GM12878 (cell line): ENCODE results near the gene RPS2. TPM values are rescaled to one million over a fixed set of nuclear protein-coding genes. Genes with fewer than 3 reads are reported as not detected.
"Not testable (repeated sequence)": the region's sequence is repeated elsewhere in the genome, so short reads cannot be mapped to it uniquely, and the experiment has no call there.

Experiments
- ATAC-seq: fragments of 200-7000 bp; cut with Tn5 transposase; 3 replicates; pipeline ENCODE4 v1.9.1; 2020; ENCODE audit warnings: mild to moderate bottlenecking, moderate library complexity
- BruUV-seq: library from RNA; stranded (reverse); fragments of 400-500 nt; replicated peaks from 2 replicates; lab custom pipeline; 2021; lab: Mats Ljungman, UMichigan
- CTCF ChIA-PET: fragments of 300-600 bp; sonication (Branson Sonifier 250); formaldehyde crosslinking; extraction: SDS; loops from one replicate; lab custom pipeline; 2021; ENCODE audit warnings: inconsistent platforms; lab: Yijun Ruan, JAX
- POLR2A ChIA-PET: fragments of 350-600 bp; formaldehyde crosslinking; extraction: SDS; loops from one replicate; lab custom pipeline; 2021; ENCODE audit warnings: inconsistent platforms; lab: Charles Lee
- RAD21 ChIA-PET: fragments of 300-600 bp; sonication (Branson Sonifier 250); formaldehyde crosslinking; loops from one replicate; lab custom pipeline; 2023; ENCODE audit warnings: antibody characterized with exemption; ENCODE audit not compliant: unreplicated experiment; lab: Charles Lee
- SMC1A ChIA-PET: fragments of 300-600 bp; sonication (Branson Sonifier 250); formaldehyde crosslinking; loops from one replicate; lab custom pipeline; 2023; ENCODE audit not compliant: unreplicated experiment, uncharacterized antibody; lab: Charles Lee
- DNase-seq: peaks from one replicate; pipeline ENCODE4 v3.0.0-alpha.2; 2011; ENCODE audit warnings: low read depth, low spot score
- FAIRE-seq: peaks from 3 replicates; lab custom pipeline; 2011; peaks lifted over from hg19 to GRCh38; lab: Jason Lieb, UNC
- H2AFZ ChIP-seq: 2 replicates; pipeline ENCODE4 v1.6.0; 2011; ENCODE audit warnings: low read depth, low read length, control low read depth; ENCODE audit not compliant: control insufficient read depth
- H3K27ac ChIP-seq: 2 replicates; pipeline ENCODE4 v1.5.1; 2011; ENCODE audit warnings: control low read depth; ENCODE audit not compliant: control insufficient read depth, insufficient read depth
- H3K27me3 ChIP-seq, 2 experiments: replicated peaks in 1 of 2; 2 replicates each; pipeline versions ENCODE4 v1.6.0 to v1.6.1; 2011; ENCODE audit warnings: low read length in 1 of 2; ENCODE audit not compliant: control insufficient read depth in 2 of 2, insufficient read depth in 2 of 2
- H3K36me3 ChIP-seq, 2 experiments: 2 replicates each; pipeline ENCODE4 v1.5.1; 2011; ENCODE audit warnings: low read length in 1 of 2; ENCODE audit not compliant: control insufficient read depth in 2 of 2, insufficient read depth in 2 of 2
- H3K4me1 ChIP-seq: 2 replicates; pipeline ENCODE4 v1.6.1; 2011; ENCODE audit warnings: mild to moderate bottlenecking, low read length, moderate library complexity, mixed read lengths; ENCODE audit not compliant: control insufficient read depth, insufficient read depth
- H3K4me2 ChIP-seq: 2 replicates; pipeline ENCODE4 v1.6.0; 2011; ENCODE audit warnings: control low read depth; ENCODE audit not compliant: control insufficient read depth, insufficient read depth
- H3K4me3 ChIP-seq: fragments of 200-600 bp; sonication (generic); 2 replicates; pipeline ENCODE4 v1.5.1; 2016
- H3K79me2 ChIP-seq: 2 replicates; pipeline ENCODE4 v1.6.0; 2011; ENCODE audit warnings: low read length; ENCODE audit not compliant: control insufficient read depth, insufficient read depth
- H3K9ac ChIP-seq: 2 replicates; pipeline ENCODE4 v1.8.0; 2011; ENCODE audit warnings: low read length, control low read depth, mixed read lengths; ENCODE audit not compliant: control insufficient read depth, insufficient read depth
- H3K9me3 ChIP-seq: replicated peaks from 3 replicates; pipeline ENCODE4 v1.5.1; 2011; ENCODE audit warnings: mild to moderate bottlenecking, low read length; ENCODE audit not compliant: control insufficient read depth, insufficient read depth
- H4K20me1 ChIP-seq: 2 replicates; pipeline ENCODE4 v1.6.0; 2011; ENCODE audit not compliant: control insufficient read depth, insufficient read depth
- BACH1 ChIP-seq: fragments of 450-650 bp; IDR thresholded peaks from 2 replicates; pipeline ENCODE4 v1.6.1; 2017; ENCODE audit warnings: mild to moderate bottlenecking, borderline replicate concordance
- IKZF1 ChIP-seq: fragments of 450-650 bp; conservative IDR thresholded peaks from 2 replicates; pipeline ENCODE4 v1.6.1; 2017; ENCODE audit warnings: antibody characterized with exemption, mild to moderate bottlenecking
- POLR2A ChIP-seq: IDR thresholded peaks from 2 replicates; pipeline ENCODE4 v1.6.1; 2011; ENCODE audit warnings: low read depth, mild to moderate bottlenecking, low read length
- POLR2AphosphoS2 ChIP-seq: IDR thresholded peaks from 2 replicates; pipeline ENCODE4 v1.6.1; 2011; ENCODE audit warnings: low read depth, mild to moderate bottlenecking, low read length, improper control_type of control experiment, moderate library complexity
- POLR2AphosphoS5 ChIP-seq: IDR thresholded peaks from 2 replicates; pipeline ENCODE4 v1.6.1; 2011; ENCODE audit warnings: mild to moderate bottlenecking, low read length, inconsistent platforms
- WGBS: methylation state at CpG from one replicate; pipeline ENCODE4 v1.1.6; 2016; ENCODE audit warnings: low lambda C conversion rate; ENCODE audit not compliant: insufficient replicate concordance, insufficient coverage; ENCODE audit errors: missing lambda C conversion rate; 5-methylcytosine and 5-hydroxymethylcytosine counted together
- in situ Hi-C: fragments of 300-500 bp; cut with MboI; formaldehyde crosslinking; loops from 9 replicates; pipeline ENCODE4 v1.14.3; 2018; ENCODE audit warnings: mixed read lengths
- intact Hi-C: fragments of 100-400 bp; cut with micrococcal nuclease; formaldehyde crosslinking; loops from one replicate; pipeline ENCODE4 v1.14.2; 2022; ENCODE audit not compliant: unreplicated experiment
- polyA plus RNA-seq, 11 experiments: library from polyadenylated mRNA; depleted of rRNA in 4 of 11; unstranded in 6 of 11; stranded (reverse) in 5 of 11; fragments of >200 nt; fragmentation: Nextera tagmentation in 4 of 11; fragmentation: Illumina TruSeq in 1 of 11; extraction: Ambion mirVana in 4 of 11; extraction: Trizol in 1 of 11; gene quantifications; 1 replicate in 1 of 11; 2 replicates in 10 of 11; pipeline versions ENCODE4 v1.2.1 to v1.2.3, GENCODE V29; 2011 to 2016; ENCODE audit warnings: inconsistent platforms in 2 of 11, missing spikeins in 2 of 11, low read depth in 1 of 11
- total RNA-seq, 4 experiments: library from RNA; depleted of rRNA in 3 of 4; stranded (reverse); fragments of >200 nt in 3 of 4; fragmentation: Illumina TruSeq in 1 of 4; extraction: Trizol in 1 of 4; gene quantifications; 2 replicates each; pipeline versions ENCODE4 v1.2.1 to v1.2.3, GENCODE V29; 2013 to 2021

Gene RPS2
- total and polyA plus RNA-seq, 10 of the 15 experiments (the other 5 are each of a cell fraction or from before 2014, with no cell fraction given): 1,295 to 7,121 (median 3,933) TPM

DNA sequence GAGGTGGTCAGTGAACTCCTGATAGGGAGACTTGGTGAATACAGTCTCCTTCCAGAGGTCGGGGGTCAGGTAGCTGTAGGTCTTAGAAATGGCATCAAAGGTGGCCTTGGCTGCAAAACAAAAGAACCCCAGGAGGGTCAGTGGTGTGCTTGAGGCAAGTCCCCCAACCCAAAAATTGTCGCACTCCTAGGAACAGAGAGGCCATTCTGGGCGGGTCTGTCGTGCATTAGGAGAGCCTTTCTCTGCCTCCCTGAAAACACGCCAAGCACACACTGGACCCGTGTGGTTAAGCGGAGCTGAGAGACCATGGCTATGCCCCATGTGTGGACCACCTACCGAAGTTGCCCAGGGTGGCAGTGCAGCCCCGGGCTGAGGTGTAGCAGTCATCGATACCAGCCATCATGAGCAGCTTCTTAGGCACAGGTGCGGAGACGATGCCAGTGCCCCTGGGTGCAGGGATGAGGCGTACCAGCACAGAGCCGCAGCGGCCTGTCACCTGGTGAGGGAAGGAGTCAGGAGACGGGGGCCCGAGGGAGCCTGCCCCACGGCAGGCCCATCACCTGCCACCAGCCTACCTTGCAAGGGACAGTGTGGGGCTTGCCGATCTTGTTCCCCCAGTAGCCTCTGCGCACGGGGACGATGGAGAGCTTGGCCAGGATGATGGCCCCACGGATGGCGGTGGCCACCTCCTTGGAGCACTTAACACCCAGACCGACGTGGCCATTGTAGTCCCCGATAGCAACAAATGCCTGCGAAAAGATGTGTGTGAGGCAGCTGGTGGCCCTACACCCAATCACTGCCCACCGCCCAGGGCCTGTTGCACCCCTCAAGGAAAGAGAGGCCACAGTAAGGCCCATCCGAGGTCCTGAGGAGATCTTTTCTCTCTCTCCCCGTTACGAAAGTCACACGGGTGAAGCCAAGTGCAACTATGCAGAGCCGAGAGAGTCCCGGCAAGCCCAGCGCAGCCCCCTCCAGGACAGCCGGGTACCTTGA is 2.2 kb downstream of the RPS2 start:
- H4K20me1 ChIP-seq, intact Hi-C loops, H2AFZ ChIP-seq, H3K27me3 ChIP-seq, SMC1A ChIA-PET, FAIRE-seq, H3K9me3 ChIP-seq, CTCF ChIA-PET, DNase-seq, ATAC-seq, in situ Hi-C loops, RAD21 ChIA-PET: not testable (repeated sequence)
- peak overlapping the region; percentile 83 for H3K4me2 ChIP-seq
- peak overlapping the region; percentile 99 for H3K9ac ChIP-seq
- H3K4me3 ChIP-seq: peak overlapping the region; percentile 98
- peaks cover 67% of the 10 kb centered on the region for H3K79me2 ChIP-seq
- 10% methylated on average over 34 of the region's 37 CpGs for WGBS
- peak overlapping the region; percentile 4 for H3K27ac ChIP-seq
- peaks cover 19% of the 10 kb centered on the region for H3K4me1 ChIP-seq
- TSS peak; percentile 92 for BruUV-seq
- peaks cover 11 to 13% of the 10 kb centered on the region in 2 experiments; a peak in 3 of 4 replicates for H3K36me3 ChIP-seq
- POLR2A ChIA-PET: interaction anchor here (0.9 to 2.2 kb wide), 3 partner anchors 9 to 193 kb away, joined by 3 to 13 read pairs (median 7); partner anchors contain the start of genes SYNGR3, TBL3 and TRAF7
- peak; percentile 5; the same call in 1 of the 2 replicates for TF ChIP-seq POLR2AphosphoS2
- peak; percentile 74; the same call in 1 of the 2 replicates for TF ChIP-seq POLR2A
- TF ChIP-seq POLR2AphosphoS5: 0 out of 2 replicates have a peak, but pooled peaks have one; percentile 13

DNA sequence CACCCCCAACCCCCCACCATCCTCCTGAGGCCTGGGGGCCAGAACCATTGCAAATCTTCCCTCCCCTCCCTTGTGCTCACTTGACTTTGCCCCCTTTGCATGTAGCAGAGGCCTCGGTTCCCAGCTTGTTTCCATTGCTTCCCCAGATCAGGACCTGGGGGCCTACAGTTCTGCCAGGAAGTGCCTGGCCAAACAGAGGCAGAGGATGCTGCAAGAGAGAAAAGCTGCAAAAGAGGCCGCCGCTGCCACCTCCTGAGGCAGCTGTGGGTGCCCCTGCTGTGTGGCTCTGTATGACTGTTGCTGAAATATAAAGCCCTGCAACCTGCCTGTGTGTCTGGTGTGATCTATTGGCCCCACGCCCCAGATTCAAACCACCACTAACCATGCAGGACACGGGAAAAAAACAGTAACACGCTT is 3.0 kb downstream of the RPS2 start:
- ChIA-PET RAD21 (interaction anchor here (1.0 kb wide), 1 partner anchor 18 kb away, joined by 3 read pairs; the partner anchor contains the start of gene MSRB1), CTCF (interaction anchor here (1.6 kb wide), 1 partner anchor 20 kb away, joined by 5 read pairs; no protein-coding TSS in a partner anchor), SMC1A (no interaction called here), POLR2A (interaction anchor here (0.7 to 2.2 kb wide), 3 partner anchors 9 to 86 kb away, joined by 3 to 13 read pairs (median 11); partner anchors contain the start of genes NTHL1, SYNGR3, TBL3 and TSC2)
- peak overlapping the region; percentile 83 for H3K4me2 ChIP-seq
- peak overlapping the region; percentile 18; the same call in 1 of the 2 replicates for H3K27ac ChIP-seq
- peaks cover 19% of the 10 kb centered on the region for H3K4me1 ChIP-seq
- DNase-seq (no peak), ATAC-seq (no peak), FAIRE-seq (no peak)
- peaks cover 67% of the 10 kb centered on the region for H3K79me2 ChIP-seq
- no peak overlapping the region for H2AFZ ChIP-seq
- peak overlapping the region; percentile 20; the same call in 1 of the 2 replicates for H3K9ac ChIP-seq
- H3K4me3 ChIP-seq: peak overlapping the region; percentile 98; the same call in 1 of the 2 replicates
- in situ Hi-C loops (no loop called here), intact Hi-C loops (no loop called here)
- no TSS peak for BruUV-seq
- 0% methylated on average over 6 of the region's 6 CpGs for WGBS
- H4K20me1 ChIP-seq: peaks cover 6% of the 10 kb centered on the region; the same call in 1 of the 2 replicates
- no peaks in the 10 kb centered on the region for H3K27me3 ChIP-seq
- H3K9me3 ChIP-seq: no peaks in the 10 kb centered on the region
- TF ChIP-seq IKZF1 (no peak), BACH1 (0 out of 2 replicates have a peak, but pooled peaks have one; percentile 11)
- TF ChIP-seq, all 136 proteins: peak for 1
- H3K36me3 ChIP-seq: peaks cover 11 to 13% of the 10 kb centered on the region in 2 experiments; a peak in 3 of 4 replicates
